VCaP (cell line): ENCODE measurements around the gene BLCAP.

ENCODE experiments used
- H3K27ac ChIP-seq: fragments of 450-650 bp; 2 replicates; pipeline ENCODE4 v1.5.1; 2017
- CTCF ChIP-seq: fragments of 450-650 bp; conservative IDR thresholded peaks from 2 replicates; pipeline ENCODE4 v1.5.1; 2017; ENCODE audit warnings: mild to moderate bottlenecking, moderate library complexity

BLCAP gene

GRCh38 chr20:37526839-37527637 lies 638 bp downstream of the BLCAP start:
- H3K27ac ChIP-seq: peak overlapping the region; percentile 98
- TF ChIP-seq CTCF: no peak

GRCh38 chr20:37526238-37526838 lies 1.3 kb downstream of the BLCAP start:
- H3K27ac ChIP-seq: peak overlapping the region; percentile 98
- TF ChIP-seq CTCF: no peak

GRCh38 chr20:37525810-37526209 lies 1.9 kb downstream of the BLCAP start:
- peak overlapping the region; percentile 98 for H3K27ac ChIP-seq
- TF ChIP-seq CTCF: no peak

- no peak for TF ChIP-seq CTCF
- H3K27ac ChIP-seq: peak overlapping the region; percentile 9; the same call in 1 of the 2 replicates
Observed at GRCh38 chr20:37524859-37525708, 2.6 kb downstream of the BLCAP start.

GRCh38 chr20:37523911-37524700 lies 3.6 kb downstream of the BLCAP start:
- peak overlapping the region; percentile 9; the same call in 1 of the 2 replicates for H3K27ac ChIP-seq
- no peak for TF ChIP-seq CTCF

DNA sequence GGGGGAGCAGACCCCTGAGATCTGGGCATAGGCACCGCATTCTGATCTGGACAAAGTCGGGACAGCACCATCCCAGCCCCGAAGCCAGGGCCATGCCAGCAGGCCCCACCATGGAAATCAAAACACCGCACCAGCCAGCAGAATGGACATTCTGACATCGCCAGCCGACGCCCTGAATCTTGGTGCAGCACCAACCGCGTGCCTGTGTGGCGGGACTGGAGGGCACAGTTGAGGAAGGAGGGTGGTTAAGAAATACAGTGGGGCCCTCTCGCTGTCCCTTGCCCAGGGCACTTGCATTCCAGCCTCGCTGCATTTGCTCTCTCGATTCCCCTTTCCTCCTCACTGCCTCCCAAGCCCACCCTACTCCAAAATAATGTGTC lies 4.7 kb downstream of the BLCAP start:
- no peak overlapping the region for H3K27ac ChIP-seq
- no peak for TF ChIP-seq CTCF
